ENCODE data around the gene PPIF.

The PPIF gene

GRCh38 chr10:79327090-79327457 is 20.2 kb upstream of the PPIF start:
- TF ChIP-seq, protein P1, sequence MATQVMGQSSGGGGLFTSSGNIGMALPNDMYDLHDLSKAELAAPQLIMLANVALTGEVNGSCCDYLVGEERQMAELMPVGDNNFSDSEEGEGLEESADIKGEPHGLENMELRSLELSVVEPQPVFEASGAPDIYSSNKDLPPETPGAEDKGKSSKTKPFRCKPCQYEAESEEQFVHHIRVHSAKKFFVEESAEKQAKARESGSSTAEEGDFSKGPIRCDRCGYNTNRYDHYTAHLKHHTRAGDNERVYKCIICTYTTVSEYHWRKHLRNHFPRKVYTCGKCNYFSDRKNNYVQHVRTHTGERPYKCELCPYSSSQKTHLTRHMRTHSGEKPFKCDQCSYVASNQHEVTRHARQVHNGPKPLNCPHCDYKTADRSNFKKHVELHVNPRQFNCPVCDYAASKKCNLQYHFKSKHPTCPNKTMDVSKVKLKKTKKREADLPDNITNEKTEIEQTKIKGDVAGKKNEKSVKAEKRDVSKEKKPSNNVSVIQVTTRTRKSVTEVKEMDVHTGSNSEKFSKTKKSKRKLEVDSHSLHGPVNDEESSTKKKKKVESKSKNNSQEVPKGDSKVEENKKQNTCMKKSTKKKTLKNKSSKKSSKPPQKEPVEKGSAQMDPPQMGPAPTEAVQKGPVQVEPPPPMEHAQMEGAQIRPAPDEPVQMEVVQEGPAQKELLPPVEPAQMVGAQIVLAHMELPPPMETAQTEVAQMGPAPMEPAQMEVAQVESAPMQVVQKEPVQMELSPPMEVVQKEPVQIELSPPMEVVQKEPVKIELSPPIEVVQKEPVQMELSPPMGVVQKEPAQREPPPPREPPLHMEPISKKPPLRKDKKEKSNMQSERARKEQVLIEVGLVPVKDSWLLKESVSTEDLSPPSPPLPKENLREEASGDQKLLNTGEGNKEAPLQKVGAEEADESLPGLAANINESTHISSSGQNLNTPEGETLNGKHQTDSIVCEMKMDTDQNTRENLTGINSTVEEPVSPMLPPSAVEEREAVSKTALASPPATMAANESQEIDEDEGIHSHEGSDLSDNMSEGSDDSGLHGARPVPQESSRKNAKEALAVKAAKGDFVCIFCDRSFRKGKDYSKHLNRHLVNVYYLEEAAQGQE (IDR thresholded peaks at IDR 0.05; ENCODE audit: insufficient read depth in 1 of 2, low read depth in 2 of 2, low read length in 2 of 2): no peak
- TF ChIP-seq FOXP2 (optimal IDR thresholded peaks at IDR 0.05; ENCODE audit: borderline replicate concordance, extremely low read depth, extremely low read length, insufficient read depth): no peak
- TF ChIP-seq SIN3A (IDR thresholded peaks at IDR 0.05; ENCODE audit: borderline replicate concordance, insufficient read depth, low read length): no peak
- no peak for TF ChIP-seq TAF1 (IDR thresholded peaks at IDR 0.05; ENCODE audit: borderline replicate concordance, insufficient read depth, low read length)
- TF ChIP-seq POLR2AphosphoS5 (IDR thresholded peaks at IDR 0.05; ENCODE audit: low read depth, low read length): no peak

GRCh38 chr10:79328147-79328701 is 19.0 kb upstream of the PPIF start:
- no peak for TF ChIP-seq SIN3A (IDR thresholded peaks at IDR 0.05; ENCODE audit: borderline replicate concordance, insufficient read depth, low read length)
- no peak for TF ChIP-seq POLR2AphosphoS5 (IDR thresholded peaks at IDR 0.05; ENCODE audit: low read depth, low read length)
- no peak for TF ChIP-seq FOXP2 (optimal IDR thresholded peaks at IDR 0.05; ENCODE audit: borderline replicate concordance, extremely low read depth, extremely low read length, insufficient read depth)
- TF ChIP-seq TAF1 (IDR thresholded peaks at IDR 0.05; ENCODE audit: borderline replicate concordance, insufficient read depth, low read length): no peak

GRCh38 chr10:79328737-79329504 is 18.3 kb upstream of the PPIF start:
- no peak for TF ChIP-seq SIN3A (IDR thresholded peaks at IDR 0.05; ENCODE audit: borderline replicate concordance, insufficient read depth, low read length)
- no peak for TF ChIP-seq POLR2AphosphoS5 (IDR thresholded peaks at IDR 0.05; ENCODE audit: low read depth, low read length)
- no peak for TF ChIP-seq FOXP2 (optimal IDR thresholded peaks at IDR 0.05; ENCODE audit: borderline replicate concordance, extremely low read depth, extremely low read length, insufficient read depth)
- TF ChIP-seq, protein P1 (IDR thresholded peaks at IDR 0.05; ENCODE audit: insufficient read depth in 1 of 2, low read depth in 2 of 2, low read length in 2 of 2): no peak
- TF ChIP-seq TAF1 (IDR thresholded peaks at IDR 0.05; ENCODE audit: borderline replicate concordance, insufficient read depth, low read length): no peak

DNA sequence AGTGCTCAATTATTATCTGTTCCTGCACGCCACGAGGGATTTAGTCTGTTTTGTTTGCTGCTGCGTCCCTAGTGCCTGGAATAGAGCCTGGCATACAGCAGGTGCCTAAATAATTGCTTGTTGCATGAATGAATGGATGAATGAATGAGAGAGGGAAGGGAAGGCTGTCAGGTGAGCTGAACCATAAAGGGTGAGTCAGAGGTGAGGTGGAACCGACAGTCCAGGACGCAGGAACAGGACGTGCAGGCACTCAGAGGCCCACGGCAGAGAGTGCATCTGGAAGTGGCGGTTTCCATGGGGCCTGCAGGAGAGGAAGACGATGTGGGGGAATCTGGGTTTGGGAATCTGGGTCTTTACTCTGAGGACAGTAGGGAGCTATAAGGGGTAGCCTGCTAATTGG is 17.7 kb upstream of the PPIF start:
- TF ChIP-seq SIN3A (IDR thresholded peaks at IDR 0.05; ENCODE audit: borderline replicate concordance, insufficient read depth, low read length): no peak

DNA sequence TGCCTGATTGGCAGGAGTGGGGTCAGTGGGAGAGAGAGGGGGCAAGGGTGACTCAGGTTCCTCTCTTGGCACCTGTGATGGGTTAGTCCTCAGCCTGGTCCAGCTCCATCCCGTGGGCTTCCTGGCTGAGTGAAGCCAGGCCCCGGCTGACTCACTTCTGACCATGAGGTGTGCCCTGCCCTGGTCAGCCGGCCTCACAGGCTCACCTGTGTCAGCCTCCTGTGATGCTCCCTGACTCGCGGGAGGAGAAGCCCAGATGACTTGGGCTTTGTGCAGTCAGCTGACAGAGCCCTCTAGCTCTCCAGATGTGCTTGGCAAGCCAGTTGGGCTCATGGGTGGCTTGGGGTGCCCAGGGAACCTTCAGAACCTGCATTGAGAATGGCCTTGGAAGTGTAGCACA is 16.0 kb upstream of the PPIF start:
- TF ChIP-seq POLR2AphosphoS5 (IDR thresholded peaks at IDR 0.05; ENCODE audit: low read depth, low read length) (no peak), FOXP2 (optimal IDR thresholded peaks at IDR 0.05; ENCODE audit: borderline replicate concordance, extremely low read depth, extremely low read length, insufficient read depth) (no peak), TAF1 (IDR thresholded peaks at IDR 0.05; ENCODE audit: borderline replicate concordance, insufficient read depth, low read length) (no peak), SIN3A (IDR thresholded peaks at IDR 0.05; ENCODE audit: borderline replicate concordance, insufficient read depth, low read length) (no peak)
- TF ChIP-seq, protein P1 (IDR thresholded peaks at IDR 0.05; ENCODE audit: insufficient read depth in 1 of 2, low read depth in 2 of 2, low read length in 2 of 2): no peak

GRCh38 chr10:79331709-79332108 is 15.6 kb upstream of the PPIF start:
- no peak for TF ChIP-seq POLR2AphosphoS5 (IDR thresholded peaks at IDR 0.05; ENCODE audit: low read depth, low read length)
- TF ChIP-seq, protein P1 (IDR thresholded peaks at IDR 0.05; ENCODE audit: insufficient read depth in 1 of 2, low read depth in 2 of 2, low read length in 2 of 2): no peak
- no peak for TF ChIP-seq SIN3A (IDR thresholded peaks at IDR 0.05; ENCODE audit: borderline replicate concordance, insufficient read depth, low read length)
- no peak for TF ChIP-seq FOXP2 (optimal IDR thresholded peaks at IDR 0.05; ENCODE audit: borderline replicate concordance, extremely low read depth, extremely low read length, insufficient read depth)
- TF ChIP-seq TAF1 (IDR thresholded peaks at IDR 0.05; ENCODE audit: borderline replicate concordance, insufficient read depth, low read length): no peak
